GM10248 (cell line): ENCODE results near the gene COQ2.

Experiments
- CTCF ChIA-PET: fragments of 300-600 bp; sonication (Branson Sonifier 250); formaldehyde crosslinking; extraction: SDS; loops from one replicate; lab custom pipeline; 2021; ENCODE audit warnings: antibody characterized with exemption; lab: Yijun Ruan, JAX
- POLR2A ChIA-PET: fragments of 350-650 bp; sonication (Branson Sonifier 250); formaldehyde crosslinking; extraction: SDS; loops from one replicate; lab custom pipeline; 2020; ENCODE audit warnings: antibody characterized with exemption; lab: Yijun Ruan, JAX
- DNase-seq: peaks from one replicate; pipeline ENCODE4 v3.0.0; 2012; ENCODE audit errors: extremely low spot score
- CTCF ChIP-seq: IDR thresholded peaks from 2 replicates; pipeline ENCODE4 v1.5.1; 2012; ENCODE audit warnings: mild to moderate bottlenecking, low read depth; ENCODE audit errors: extremely low read depth, missing control alignments, control extremely low read depth

Gene COQ2

DNA sequence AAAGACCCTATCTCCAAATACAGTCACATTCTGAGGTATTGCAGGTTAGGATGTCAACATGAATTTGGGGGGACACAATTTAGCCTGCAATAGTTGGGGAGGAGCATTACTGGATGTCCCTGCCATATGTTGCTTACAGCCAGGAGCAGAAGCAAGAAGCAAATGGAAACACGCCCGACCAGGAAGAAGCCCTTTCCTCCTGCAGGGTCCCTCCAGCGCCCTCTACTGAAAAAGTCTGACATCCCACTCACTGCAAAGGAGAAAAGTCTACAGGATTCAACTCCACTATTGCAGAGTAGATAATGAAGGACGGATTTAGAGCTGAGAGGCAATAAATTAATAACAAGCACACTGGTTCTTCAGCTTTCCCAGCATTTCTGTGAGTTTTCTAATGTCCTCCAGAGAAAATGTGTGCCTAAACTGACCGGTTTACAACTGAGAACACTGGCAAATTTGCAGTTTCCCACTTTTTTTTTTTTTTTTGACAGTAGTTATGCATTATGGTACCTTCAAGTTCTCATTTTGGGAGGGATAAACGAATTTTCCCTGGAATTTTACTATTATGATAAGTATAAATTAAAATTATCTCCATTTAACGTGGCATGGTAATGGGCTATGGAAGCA, 31.7 kb downstream of the COQ2 start:
- CTCF ChIA-PET = interaction anchor here (0.9 to 4.7 kb wide), 11 partner anchors 8 to 184 kb away, joined by 3 to 24 read pairs (median 6); no protein-coding TSS in a partner anchor
- DNase-seq = peak; percentile 66
- TF ChIP-seq CTCF = peak; percentile 81
- POLR2A ChIA-PET = no interaction called here

GRCh38 chr4:83251447-83251830, 33.2 kb downstream of the COQ2 start:
- POLR2A ChIA-PET = interaction anchor here (0.9 kb wide), 1 partner anchor 238 kb away, joined by 3 read pairs; no protein-coding TSS in a partner anchor
- TF ChIP-seq CTCF = no peak
- CTCF ChIA-PET = interaction anchor here (0.8 to 4.7 kb wide), 13 partner anchors 9 to 210 kb away, joined by 3 to 24 read pairs (median 6); partner anchors contain the start of gene COQ2

DNA sequence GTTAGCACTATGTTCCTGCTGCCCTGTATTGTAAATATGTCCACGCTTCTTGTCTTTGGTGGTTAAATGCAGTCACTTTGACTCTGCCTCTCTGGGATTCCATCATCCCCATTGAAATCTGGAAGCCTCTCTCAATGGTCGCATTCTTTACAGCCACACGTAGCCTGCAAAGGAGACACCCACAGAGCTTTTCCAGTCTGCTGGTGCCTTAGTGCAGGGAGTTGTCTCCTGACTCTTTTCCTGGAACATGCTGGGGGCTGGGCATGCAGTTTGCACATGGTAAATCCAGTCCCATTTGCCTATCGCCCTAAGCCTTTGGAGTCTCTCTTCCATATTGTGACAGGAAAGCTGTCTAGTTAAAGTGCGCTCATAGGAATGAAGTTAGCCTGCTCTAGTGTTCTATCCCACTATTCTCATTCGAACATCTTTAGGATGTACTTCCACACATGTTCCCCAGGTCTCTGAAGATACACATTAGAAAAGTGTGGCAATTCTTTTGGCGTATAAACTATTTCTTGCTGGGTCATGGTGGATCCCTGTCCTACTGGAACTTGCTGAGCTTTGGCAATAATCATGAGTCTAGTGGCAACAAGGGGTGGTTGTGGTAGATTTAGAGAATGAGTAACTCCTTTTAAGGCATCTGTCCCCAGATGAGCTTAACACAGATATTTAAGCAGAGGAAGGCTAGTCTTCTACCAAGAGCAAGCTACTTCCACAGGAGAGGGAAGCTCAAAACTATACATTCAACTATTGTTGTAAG, 33.7 kb downstream of the COQ2 start:
- POLR2A ChIA-PET = interaction anchor here (0.6 kb wide), 1 partner anchor 187 kb away, joined by 5 read pairs; no protein-coding TSS in a partner anchor
- CTCF ChIA-PET = interaction anchor here (0.8 to 4.7 kb wide), 11 partner anchors 9 to 200 kb away, joined by 3 to 24 read pairs (median 7); partner anchors contain the start of gene COQ2
- DNase-seq = no peak
- no peak for TF ChIP-seq CTCF

More at GRCh38 chr4:83251447-83251830, 33.2 kb downstream of the COQ2 start:
- DNase-seq = no peak

GRCh38 chr4:83248486-83248885, 36.1 kb downstream of the COQ2 start:
- DNase-seq = no peak
- no peak for TF ChIP-seq CTCF
- ChIA-PET CTCF (interaction anchor here (1.0 kb wide), 1 partner anchor 174 kb away, joined by 3 read pairs; no protein-coding TSS in a partner anchor), POLR2A (no interaction called here)

GRCh38 chr4:83247415-83248357, 36.9 kb downstream of the COQ2 start:
- POLR2A ChIA-PET = no interaction called here
- CTCF ChIA-PET = interaction anchor here (1.0 kb wide), 2 partner anchors 35 to 173 kb away, joined by 3 read pairs; no protein-coding TSS in a partner anchor

More at GRCh38 chr4:83247415-83248357, 36.9 kb downstream of the COQ2 start:
- no peak for TF ChIP-seq CTCF
- no peak for DNase-seq
